Endodermal cell (in vitro differentiated cells): Measurements from ENCODE around the gene RNASE9. TPM values are rescaled to one million over a fixed set of nuclear protein-coding genes. Genes with fewer than 3 reads are reported as not detected.
"Not testable (repeated sequence)": the region's sequence is repeated elsewhere in the genome, so short reads cannot be mapped to it uniquely, and the experiment has no call there.

Experiments
- DNase-seq: peaks from one replicate; pipeline ENCODE4 v3.0.0-alpha.2; 2017
- H3K27ac ChIP-seq: 2 replicates; pipeline ENCODE4 v1.5.1; 2013; ENCODE audit warnings: mild to moderate bottlenecking, low read depth, low read length, moderate library complexity
- H3K27me3 ChIP-seq: 2 replicates; pipeline ENCODE4 v1.6.1; 2013; ENCODE audit warnings: mild to moderate bottlenecking, low read length, moderate library complexity; ENCODE audit not compliant: insufficient read depth, control insufficient read depth, poor library complexity, severe bottlenecking
- H3K36me3 ChIP-seq: 2 replicates; pipeline ENCODE4 v1.7.0; 2013; ENCODE audit warnings: mild to moderate bottlenecking, low read length, moderate library complexity; ENCODE audit not compliant: control insufficient read depth, insufficient read depth
- H3K4me1 ChIP-seq: one replicate; pipeline ENCODE4 v1.7.0; 2013; ENCODE audit warnings: low read length; ENCODE audit not compliant: control insufficient read depth, insufficient read depth
- H3K4me3 ChIP-seq: 2 replicates; pipeline ENCODE4 v1.5.1; 2013; ENCODE audit warnings: mild to moderate bottlenecking, low read length, moderate library complexity
- H3K9ac ChIP-seq: 2 replicates; pipeline ENCODE4 v1.6.1; 2013; ENCODE audit warnings: mild to moderate bottlenecking, low read length, moderate library complexity; ENCODE audit not compliant: poor library complexity, severe bottlenecking; ENCODE audit errors: extremely low read depth
- H3K9me3 ChIP-seq: 2 replicates; pipeline ENCODE4 v1.6.1; 2013; ENCODE audit warnings: mild to moderate bottlenecking, low read length, moderate library complexity; ENCODE audit not compliant: control insufficient read depth
- H3K27ac Mint-ChIP-seq: 2 replicates; pipeline ENCODE4 v1.8.0; 2020; ENCODE audit warnings: mixed read lengths
- H3K27me3 Mint-ChIP-seq: 2 replicates; pipeline ENCODE4 v1.8.0; 2021; ENCODE audit warnings: mild to moderate bottlenecking, mixed read lengths; ENCODE audit not compliant: insufficient read depth
- H3K36me3 Mint-ChIP-seq: 2 replicates; pipeline ENCODE4 v1.8.0; 2020; ENCODE audit warnings: low read depth, mixed read lengths
- H3K4me1 Mint-ChIP-seq: 2 replicates; pipeline ENCODE4 v1.8.0; 2020; ENCODE audit warnings: mixed read lengths
- H3K4me3 Mint-ChIP-seq: 2 replicates; pipeline ENCODE4 v1.8.0; 2020; ENCODE audit warnings: mild to moderate bottlenecking, moderate library complexity, mixed read lengths
- H3K9me3 Mint-ChIP-seq: 2 replicates; pipeline ENCODE4 v1.8.0; 2020; ENCODE audit warnings: mild to moderate bottlenecking, mixed read lengths
- CTCF ChIP-seq: fragments of 200-600 bp; sonication (generic); conservative IDR thresholded peaks from 2 replicates; pipeline ENCODE4 v1.5.0; 2021; ENCODE audit warnings: antibody characterized with exemption, mild to moderate bottlenecking
- WGBS, 2 experiments: methylation state at CpG; one replicate each; pipeline versions ENCODE4 v1.1.5 to v1.1.7; 2013; ENCODE audit warnings: missing lambda C conversion rate in 2 of 2, mixed read lengths in 1 of 2; ENCODE audit not compliant: insufficient coverage in 1 of 2, insufficient read length in 1 of 2; 5-methylcytosine and 5-hydroxymethylcytosine counted together
- total RNA-seq, 2 donors: library from RNA; stranded (reverse); fragmentation: NEBNext Ultra II Directional in 1 of 2; extraction: Animal tissue kit (Norgen Biotek cat#: 25700) in 1 of 2; gene quantifications; 2 replicates in 1 of 2; 3 replicates in 1 of 2; pipeline ENCODE4 v1.2.1, GENCODE V29; 2021

Gene RNASE9
- total RNA-seq, 2 donors from 2014 or later: not detected

- H3K36me3 Mint-ChIP-seq: peaks cover 12% of the 10 kb centered on the region
- H3K9ac ChIP-seq: no peak overlapping the region
- H3K27me3 ChIP-seq: no peaks in the 10 kb centered on the region
- no peak overlapping the region for H3K27ac Mint-ChIP-seq
- H3K4me1 ChIP-seq: peaks cover 4% of the 10 kb centered on the region
- H3K27me3 Mint-ChIP-seq: no peaks in the 10 kb centered on the region
- H3K4me3 Mint-ChIP-seq: no peak overlapping the region
- no peak for TF ChIP-seq CTCF
- H3K4me1 Mint-ChIP-seq: peaks cover 30% of the 10 kb centered on the region
- H3K27ac ChIP-seq: no peak overlapping the region
- peak overlapping the region; percentile 68 for H3K4me3 ChIP-seq
- H3K9me3 Mint-ChIP-seq: peaks cover 44% of the 10 kb centered on the region
- peaks cover 59% of the 10 kb centered on the region for H3K9me3 ChIP-seq
- no peaks in the 10 kb centered on the region for H3K36me3 ChIP-seq
- no peak for DNase-seq
Measured at GRCh38 chr14:20569066-20569465, 8.2 kb upstream of the RNASE9 start.

GRCh38 chr14:20568393-20568792, 7.5 kb upstream of the RNASE9 start:
- 90 to 100% methylated on average over 1 to 3 of the region's 3 CpGs for WGBS, 2 experiments
- TF ChIP-seq CTCF: no peak
- H3K9ac ChIP-seq: no peak overlapping the region
- Mint-ChIP-seq H3K36me3 (peaks cover 12% of the 10 kb centered on the region), H3K9me3 (peaks cover 44% of the 10 kb centered on the region), H3K27me3 (no peaks in the 10 kb centered on the region), H3K27ac (no peak overlapping the region), H3K4me1 (peaks cover 34% of the 10 kb centered on the region), H3K4me3 (no peak overlapping the region)
- H3K4me1 ChIP-seq: peaks cover 4% of the 10 kb centered on the region
- no peaks in the 10 kb centered on the region for H3K27me3 ChIP-seq
- H3K9me3 ChIP-seq: peaks cover 53% of the 10 kb centered on the region
- no peak for DNase-seq
- H3K4me3 ChIP-seq: peak overlapping the region; percentile 68
- H3K36me3 ChIP-seq: no peaks in the 10 kb centered on the region
- no peak overlapping the region for H3K27ac ChIP-seq

GRCh38 chr14:20567199-20567598, 6.4 kb upstream of the RNASE9 start:
- not testable (repeated sequence) for H3K4me3 Mint-ChIP-seq, H3K4me1 ChIP-seq, H3K4me3 ChIP-seq, H3K27me3 Mint-ChIP-seq, H3K36me3 ChIP-seq, H3K27me3 ChIP-seq, H3K27ac ChIP-seq, H3K27ac Mint-ChIP-seq, H3K9ac ChIP-seq, DNase-seq
- H3K9me3 ChIP-seq: peaks cover 51% of the 10 kb centered on the region
- 91 to 100% methylated on average over 1 of the region's 1 CpG for WGBS, 2 experiments
- Mint-ChIP-seq H3K36me3 (peaks cover 12% of the 10 kb centered on the region), H3K4me1 (peaks cover 29% of the 10 kb centered on the region), H3K9me3 (peaks cover 44% of the 10 kb centered on the region)

- Histone ChIP-seq H3K27ac (no peak overlapping the region), H3K9ac (no peak overlapping the region), H3K4me1 (peaks cover 7% of the 10 kb centered on the region), H3K9me3 (peaks cover 28% of the 10 kb centered on the region), H3K4me3 (peak overlapping the region; percentile 0), H3K36me3 (no peaks in the 10 kb centered on the region), H3K27me3 (no peaks in the 10 kb centered on the region)
- H3K36me3 Mint-ChIP-seq: peaks cover 12% of the 10 kb centered on the region
- H3K27ac Mint-ChIP-seq: no peak overlapping the region
- H3K4me3 Mint-ChIP-seq: no peak overlapping the region
- TF ChIP-seq CTCF: no peak
- peaks cover 25% of the 10 kb centered on the region for H3K9me3 Mint-ChIP-seq
- DNase-seq: peak; percentile 50
- 78 to 94% methylated on average over 2 of the region's 2 CpGs for WGBS, 2 experiments
- peaks cover 33% of the 10 kb centered on the region for H3K4me1 Mint-ChIP-seq
- no peaks in the 10 kb centered on the region for H3K27me3 Mint-ChIP-seq
Measured at GRCh38 chr14:20564501-20564997, 3.7 kb upstream of the RNASE9 start.
